Skeletal muscle tissue (tissue), 4 donors: ENCODE measurements around the gene MTHFD2L. TPM values are rescaled to one million over a fixed set of nuclear protein-coding genes. Genes with fewer than 3 reads are reported as not detected.

Experiments used
- H3K27ac ChIP-seq: one replicate; pipeline ENCODE4 v1.7.0; 2013; ENCODE audit warnings: mild to moderate bottlenecking, low read depth, low read length, inconsistent platforms
- H3K27me3 ChIP-seq, 3 donors: one replicate each; pipeline ENCODE4 v1.7.0; 2013; ENCODE audit warnings: low read length in 3 of 3; ENCODE audit not compliant: control insufficient read depth in 3 of 3, insufficient read depth in 3 of 3
- H3K36me3 ChIP-seq, 3 donors: one replicate each; pipeline ENCODE4 v1.7.0; 2013; ENCODE audit warnings: low read length in 3 of 3; ENCODE audit not compliant: control insufficient read depth in 3 of 3, insufficient read depth in 3 of 3
- H3K4me1 ChIP-seq, 3 donors: one replicate each; pipeline ENCODE4 v1.7.0; 2013; ENCODE audit warnings: low read length in 3 of 3, mild to moderate bottlenecking in 3 of 3; ENCODE audit not compliant: control insufficient read depth in 3 of 3, insufficient read depth in 3 of 3
- H3K4me3 ChIP-seq, 3 donors: one replicate each; pipeline ENCODE4 v1.7.0; 2013; ENCODE audit warnings: low read length in 3 of 3
- H3K9ac ChIP-seq, 3 donors: one replicate each; pipeline ENCODE4 v1.7.0; 2013; ENCODE audit warnings: low read length in 3 of 3, mild to moderate bottlenecking in 3 of 3, moderate library complexity in 2 of 3, low read depth in 1 of 3
- H3K9me3 ChIP-seq, 3 donors: one replicate each; pipeline ENCODE4 v1.7.0; 2013; ENCODE audit warnings: low read length in 3 of 3; ENCODE audit not compliant: control insufficient read depth in 3 of 3
- total RNA-seq: library from RNA; depleted of rRNA; stranded (reverse); fragments of >200 nt; gene quantifications from one replicate; pipeline ENCODE4 v1.2.3, GENCODE V29; 2014
- donor health status: Osteomylitis.

MTHFD2L gene
- total RNA-seq, 1 donor from 2014 or later, result 20.9 TPM

- no peaks in the 10 kb centered on the region for H3K4me1 ChIP-seq
- no peaks in the 10 kb centered on the region for H3K36me3 ChIP-seq
- no peak overlapping the region for H3K4me3 ChIP-seq
- no peaks in the 10 kb centered on the region for H3K27me3 ChIP-seq
- H3K9me3 ChIP-seq, result no peaks in the 10 kb centered on the region
- H3K27ac ChIP-seq, result no peak overlapping the region
- H3K9ac ChIP-seq, result no peak overlapping the region
Measured at GRCh38 chr4:74178798-74179197, 20.9 kb downstream of the MTHFD2L start.

DNA sequence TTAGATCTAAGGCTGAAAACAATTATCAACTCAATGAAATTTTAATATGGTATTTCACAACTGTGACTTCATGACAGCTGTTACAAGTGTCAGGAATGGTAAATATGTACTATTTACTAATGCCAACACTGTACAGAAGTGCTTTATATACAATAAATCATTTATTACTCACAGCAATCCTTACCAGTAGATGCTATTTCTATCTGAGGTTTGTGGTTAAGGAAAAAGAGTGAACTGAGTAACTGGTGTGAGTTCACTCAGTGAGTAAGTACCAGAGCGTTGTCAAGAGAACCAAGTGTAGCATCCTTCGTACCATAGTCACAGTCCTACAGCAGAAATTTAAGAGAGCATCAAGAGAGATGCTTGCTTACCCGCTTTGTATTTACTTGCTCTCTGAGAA lies 23.3 kb downstream of the MTHFD2L start:
- Histone ChIP-seq H3K27ac (no peak overlapping the region), H3K9me3 (no peaks in the 10 kb centered on the region), H3K9ac (no peak overlapping the region), H3K4me3 (no peak overlapping the region), H3K4me1 (no peaks in the 10 kb centered on the region), H3K36me3 (no peaks in the 10 kb centered on the region), H3K27me3 (no peaks in the 10 kb centered on the region)

DNA sequence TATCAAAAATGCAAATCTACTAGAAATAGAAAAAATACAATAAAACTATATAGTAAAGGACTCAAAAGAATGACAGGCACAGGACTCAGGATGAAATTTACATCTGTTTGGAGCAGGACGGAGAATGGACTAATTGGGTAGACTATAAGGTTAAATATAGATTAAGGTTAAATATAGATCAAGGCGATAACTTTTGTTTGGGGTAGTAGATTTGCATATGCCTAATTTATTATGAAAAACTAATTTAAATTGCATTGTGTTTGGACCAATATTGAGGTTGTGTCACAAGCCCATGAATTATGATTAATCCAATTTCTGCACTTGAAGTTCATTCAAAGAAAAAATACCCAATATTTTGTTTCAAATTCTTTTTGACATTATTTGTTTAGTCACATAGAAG lies 31.0 kb downstream of the MTHFD2L start:
- H3K4me3 ChIP-seq, result no peak overlapping the region

GRCh38 chr4:74189331-74190043 lies 31.6 kb downstream of the MTHFD2L start:
- Histone ChIP-seq H3K4me3 (no peak overlapping the region), H3K27me3 (no peaks in the 10 kb centered on the region), H3K4me1 (no peaks in the 10 kb centered on the region), H3K27ac (no peak overlapping the region), H3K9ac (peak overlapping the region in 1 of 3 donors; percentile 5), H3K36me3 (no peaks in the 10 kb centered on the region), H3K9me3 (no peaks in the 10 kb centered on the region)

More for the DNA sequence above, 31.0 kb downstream of the MTHFD2L start:
- Histone ChIP-seq H3K27me3 (no peaks in the 10 kb centered on the region), H3K27ac (no peak overlapping the region), H3K4me1 (no peaks in the 10 kb centered on the region), H3K36me3 (no peaks in the 10 kb centered on the region), H3K9ac (no peak overlapping the region), H3K9me3 (no peaks in the 10 kb centered on the region)

DNA sequence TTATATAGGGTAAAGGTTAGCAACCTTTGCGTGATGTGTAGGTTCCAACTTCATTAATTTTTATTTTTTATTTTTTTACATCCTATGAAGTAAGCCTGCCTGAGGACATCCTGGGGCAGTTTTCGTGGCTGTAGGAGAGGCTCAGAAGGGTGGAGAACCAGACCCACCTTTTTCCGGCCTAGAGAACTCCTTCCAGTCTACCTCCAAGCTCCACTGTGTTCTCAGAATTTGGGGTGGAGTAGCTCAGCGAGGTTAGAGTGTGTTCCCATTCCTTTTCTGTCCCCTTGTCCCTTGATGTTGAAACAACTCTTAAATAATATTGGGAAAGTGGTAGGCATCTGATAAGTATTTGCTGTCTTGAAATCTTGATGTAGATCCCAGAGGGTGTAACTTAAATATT lies 32.4 kb downstream of the MTHFD2L start:
- Histone ChIP-seq H3K27ac (no peak overlapping the region), H3K27me3 (no peaks in the 10 kb centered on the region), H3K4me1 (no peaks in the 10 kb centered on the region), H3K9me3 (no peaks in the 10 kb centered on the region), H3K9ac (no peak overlapping the region), H3K36me3 (no peaks in the 10 kb centered on the region), H3K4me3 (no peak overlapping the region)

- no peaks in the 10 kb centered on the region for H3K36me3 ChIP-seq
- H3K9me3 ChIP-seq, result no peaks in the 10 kb centered on the region
- no peak overlapping the region for H3K27ac ChIP-seq
- H3K9ac ChIP-seq, result no peak overlapping the region
- H3K4me3 ChIP-seq, result no peak overlapping the region
- no peaks in the 10 kb centered on the region for H3K4me1 ChIP-seq
- no peaks in the 10 kb centered on the region for H3K27me3 ChIP-seq
Measured at GRCh38 chr4:74190919-74191397, 33.0 kb downstream of the MTHFD2L start.

DNA sequence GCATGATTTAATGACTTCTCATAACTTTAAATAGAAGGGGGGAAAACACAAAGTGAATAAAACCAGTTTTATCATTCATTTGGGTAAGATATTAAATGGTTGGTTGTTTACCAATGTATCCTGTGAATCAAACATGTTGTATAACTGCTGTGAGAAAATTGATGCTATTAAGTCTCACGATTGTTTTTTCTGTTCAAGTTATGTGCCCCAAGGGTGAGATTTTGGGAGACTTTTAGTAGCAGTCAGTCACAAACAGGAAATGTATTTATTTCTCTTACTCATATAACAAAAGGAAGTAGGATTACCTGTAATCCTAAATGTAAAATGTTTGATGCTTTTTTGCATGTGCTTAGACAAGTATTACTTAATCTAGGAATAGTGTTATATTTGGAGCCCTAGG lies 39.2 kb downstream of the MTHFD2L start:
- Histone ChIP-seq H3K27ac (no peak overlapping the region), H3K36me3 (peaks cover 0 to 4% (median 0%) of the 10 kb centered on the region in 3 donors), H3K9ac (no peak overlapping the region), H3K9me3 (no peaks in the 10 kb centered on the region), H3K4me3 (no peak overlapping the region), H3K4me1 (no peaks in the 10 kb centered on the region), H3K27me3 (no peaks in the 10 kb centered on the region)

- peaks cover 0 to 5% (median 0%) of the 10 kb centered on the region in 3 donors for H3K36me3 ChIP-seq
- H3K27ac ChIP-seq, result no peak overlapping the region
- no peak overlapping the region for H3K4me3 ChIP-seq
- no peaks in the 10 kb centered on the region for H3K27me3 ChIP-seq
- no peak overlapping the region for H3K9ac ChIP-seq
- H3K9me3 ChIP-seq, result no peaks in the 10 kb centered on the region
- H3K4me1 ChIP-seq, result no peaks in the 10 kb centered on the region
Measured at GRCh38 chr4:74202062-74202586, 44.2 kb downstream of the MTHFD2L start.

DNA sequence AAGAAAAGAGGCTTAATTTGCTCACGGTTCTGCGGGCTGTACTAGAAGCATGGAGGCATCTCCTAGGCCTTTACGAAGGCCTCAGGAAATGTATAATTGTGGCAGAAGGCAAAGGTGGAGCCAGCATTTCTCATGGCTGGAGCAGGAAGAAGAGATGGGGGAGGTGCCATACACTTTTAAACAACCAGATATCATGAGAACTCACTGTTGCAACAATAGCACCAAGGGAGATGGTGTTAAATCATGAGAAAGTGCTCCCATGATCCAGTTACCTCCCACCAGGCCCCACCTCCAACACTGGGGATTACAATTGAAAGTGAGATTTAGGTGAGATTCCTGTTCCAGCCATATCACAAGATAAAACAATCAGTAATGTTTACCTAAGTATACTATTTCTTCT lies 45.5 kb downstream of the MTHFD2L start:
- Histone ChIP-seq H3K4me1 (no peaks in the 10 kb centered on the region), H3K9ac (no peak overlapping the region), H3K36me3 (peaks cover 0 to 5% (median 0%) of the 10 kb centered on the region in 3 donors), H3K27me3 (no peaks in the 10 kb centered on the region), H3K4me3 (no peak overlapping the region), H3K27ac (no peak overlapping the region), H3K9me3 (no peaks in the 10 kb centered on the region)

DNA sequence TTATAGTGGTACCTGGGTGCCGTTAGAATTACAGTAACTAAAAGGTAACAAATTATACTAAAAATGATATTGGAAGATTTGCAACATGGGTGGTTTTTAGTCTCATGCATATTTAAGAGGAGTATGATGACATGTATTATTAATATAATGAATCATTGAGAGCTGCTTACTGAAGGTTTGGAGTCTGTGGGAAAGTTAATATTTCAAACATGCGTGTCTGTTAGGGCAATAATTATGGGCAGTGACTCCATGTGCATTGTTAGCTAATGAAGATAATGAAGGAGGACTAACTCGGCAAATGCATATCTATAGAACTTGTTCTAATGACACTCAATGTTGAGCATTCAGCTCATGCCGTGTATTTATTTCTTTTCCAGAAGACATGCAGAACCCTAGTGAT lies 47.1 kb downstream of the MTHFD2L start:
- no peak overlapping the region for H3K9ac ChIP-seq
- H3K36me3 ChIP-seq, result peaks cover 0 to 5% (median 0%) of the 10 kb centered on the region in 3 donors
- no peaks in the 10 kb centered on the region for H3K9me3 ChIP-seq
- H3K27ac ChIP-seq, result no peak overlapping the region
- H3K4me3 ChIP-seq, result no peak overlapping the region
- no peaks in the 10 kb centered on the region for H3K27me3 ChIP-seq
- no peaks in the 10 kb centered on the region for H3K4me1 ChIP-seq
